GM06990 (cell line): ENCODE data around the gene LPAR5.
A peak's percentile ranks its signal among the peaks of the same experiment; 100 is the strongest.
"Not testable (repeated sequence)": the region's sequence is repeated elsewhere in the genome, so short reads cannot be mapped to it uniquely, and the experiment has no call there.

Experiments used
- DNase-seq: peaks from one replicate; pipeline ENCODE4 v3.0.0-alpha.2; 2011; ENCODE audit not compliant: insufficient read length; ENCODE audit errors: extremely low read depth
- H3K27me3 ChIP-seq: replicated peaks from 2 replicates; pipeline ENCODE4 v1.6.0; 2011; ENCODE audit warnings: low read length; ENCODE audit not compliant: control insufficient read depth, insufficient read depth
- H3K36me3 ChIP-seq: 2 replicates; pipeline ENCODE4 v1.5.1; 2011; ENCODE audit warnings: low read length; ENCODE audit not compliant: control insufficient read depth, insufficient read depth
- H3K4me3 ChIP-seq: replicated peaks from 2 replicates; pipeline ENCODE4 v1.5.1; 2011; ENCODE audit warnings: low read depth, mild to moderate bottlenecking, control low read depth, low read length
- CTCF ChIP-seq: IDR thresholded peaks from 2 replicates; pipeline ENCODE4 v1.5.1; 2011; ENCODE audit warnings: low read length, control low read depth, mild to moderate bottlenecking, inconsistent platforms; ENCODE audit not compliant: insufficient read depth, poor library complexity, severe bottlenecking

The LPAR5 gene

GRCh38 chr12:6604259-6605029 lies 31.3 kb downstream of the LPAR5 start:
- no peak for TF ChIP-seq CTCF
- no peaks in the 10 kb centered on the region for H3K27me3 ChIP-seq
- DNase-seq = no peak
- peaks cover 24% of the 10 kb centered on the region for H3K36me3 ChIP-seq
- peak overlapping the region; percentile 98 for H3K4me3 ChIP-seq

- no peak for TF ChIP-seq CTCF
- peaks cover 32% of the 10 kb centered on the region for H3K36me3 ChIP-seq
- peak overlapping the region; percentile 33 for H3K4me3 ChIP-seq
- no peaks in the 10 kb centered on the region for H3K27me3 ChIP-seq
- DNase-seq = no peak
Observed at GRCh38 chr12:6603095-6603567, 32.6 kb downstream of the LPAR5 start.

- TF ChIP-seq CTCF = no peak
- Histone ChIP-seq H3K36me3 (peaks cover 35% of the 10 kb centered on the region), H3K4me3 (no peak overlapping the region)
Observed at GRCh38 chr12:6602526-6602925, 33.2 kb downstream of the LPAR5 start.

GRCh38 chr12:6595673-6596072 lies 40.1 kb downstream of the LPAR5 start:
- DNase-seq = not testable (repeated sequence)

More at GRCh38 chr12:6602526-6602925, 33.2 kb downstream of the LPAR5 start:
- no peaks in the 10 kb centered on the region for H3K27me3 ChIP-seq
- DNase-seq = no peak

GRCh38 chr12:6592087-6592486 lies 43.7 kb downstream of the LPAR5 start:
- TF ChIP-seq CTCF = no peak
- no peaks in the 10 kb centered on the region for H3K27me3 ChIP-seq
- peaks cover 35% of the 10 kb centered on the region for H3K36me3 ChIP-seq
- no peak overlapping the region for H3K4me3 ChIP-seq
- DNase-seq = no peak

More at GRCh38 chr12:6595673-6596072, 40.1 kb downstream of the LPAR5 start:
- peaks cover 43% of the 10 kb centered on the region for H3K36me3 ChIP-seq
- H3K27me3 ChIP-seq, H3K4me3 ChIP-seq: not testable (repeated sequence)

GRCh38 chr12:6586569-6586968 lies 49.2 kb downstream of the LPAR5 start:
- peaks cover 32% of the 10 kb centered on the region for H3K36me3 ChIP-seq
- H3K4me3 ChIP-seq, H3K27me3 ChIP-seq, DNase-seq: not testable (repeated sequence)
